Measurements from ENCODE around the gene POLR2J. TPM values are rescaled to one million over a fixed set of nuclear protein-coding genes. Genes with fewer than 3 reads are reported as not detected.
"Not testable (repeated sequence)": the region's sequence is repeated elsewhere in the genome, so short reads cannot be mapped to it uniquely, and the experiment has no call there.

The POLR2J gene
- total RNA-seq, 1 donor from 2014 or later, result 37.1 TPM

GRCh38 chr7:102479209-102479584 is 475 bp upstream of the POLR2J start:
- not testable (repeated sequence) for H3K4me1 Mint-ChIP-seq; H3K4me3 Mint-ChIP-seq; H3K9me3 Mint-ChIP-seq; H3K36me3 Mint-ChIP-seq; H3K27me3 Mint-ChIP-seq (ENCODE audit: low read depth); H3K27ac Mint-ChIP-seq; DNase-seq (ENCODE audit: low spot score in 2 of 2, unreplicated experiment in 2 of 2)

DNA sequence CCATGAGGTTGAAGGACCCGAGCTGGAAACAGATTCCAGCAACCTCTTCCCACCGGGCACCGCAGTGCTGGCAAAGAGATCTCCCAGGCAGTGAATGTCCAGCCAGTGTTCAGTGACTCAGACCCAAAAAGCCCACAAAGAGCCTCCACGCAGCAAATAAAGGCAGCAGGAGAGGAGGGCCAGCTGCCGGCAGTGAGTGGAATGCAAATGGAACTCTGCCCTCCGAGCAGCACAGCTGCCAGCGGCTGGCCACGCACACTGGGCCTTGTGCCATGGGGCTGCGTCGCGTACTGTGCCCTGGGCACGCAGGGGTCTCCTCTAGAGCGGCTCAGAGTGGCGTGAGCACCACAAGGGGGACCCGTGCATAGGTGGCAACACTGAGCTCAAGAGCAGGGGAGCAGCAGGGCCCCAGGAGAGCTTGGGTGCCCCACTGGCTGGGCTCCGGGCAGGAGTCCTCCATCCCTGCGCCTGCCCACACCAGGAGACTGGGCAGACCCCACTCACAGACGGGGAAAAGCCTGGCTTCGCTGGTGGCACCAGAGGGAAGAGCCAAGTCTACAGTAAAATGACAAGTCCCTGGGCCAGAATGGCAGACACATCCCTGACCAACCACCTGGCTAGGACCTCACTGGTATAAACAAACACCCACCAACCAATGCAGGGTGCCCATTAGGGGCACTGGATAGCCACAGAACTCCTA is 3.8 kb downstream of the POLR2J start:
- DNase-seq (ENCODE audit: low spot score in 2 of 2, unreplicated experiment in 2 of 2), result peak in 1 of 2 experiments; percentile 25
- not testable (repeated sequence) for H3K4me1 Mint-ChIP-seq; H3K4me3 Mint-ChIP-seq; H3K27ac Mint-ChIP-seq; H3K27me3 Mint-ChIP-seq (ENCODE audit: low read depth); H3K36me3 Mint-ChIP-seq; H3K9me3 Mint-ChIP-seq

DNA sequence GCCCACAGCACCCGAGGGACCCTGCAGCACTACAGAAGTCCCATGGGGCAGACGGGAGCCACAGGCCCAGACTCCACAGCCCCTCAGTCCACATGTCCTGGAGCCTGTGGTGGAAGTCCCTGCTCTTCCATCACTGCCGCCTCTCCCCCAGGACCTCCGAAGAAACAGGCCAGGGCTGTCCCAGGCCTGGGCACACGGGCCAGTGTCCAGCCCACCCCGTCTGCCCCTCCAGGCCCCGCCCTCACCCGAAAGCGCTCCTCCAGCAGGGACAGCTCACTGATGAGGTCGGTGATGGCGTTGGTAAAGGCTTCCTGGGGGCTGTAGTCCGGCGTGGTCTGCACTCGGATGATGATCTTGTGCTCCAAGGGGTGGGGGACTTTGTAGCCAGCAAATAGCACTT is 4.6 kb downstream of the POLR2J start:
- DNase-seq (ENCODE audit: low spot score in 2 of 2, unreplicated experiment in 2 of 2); H3K4me1 Mint-ChIP-seq; H3K4me3 Mint-ChIP-seq; H3K27me3 Mint-ChIP-seq (ENCODE audit: low read depth); H3K36me3 Mint-ChIP-seq; H3K9me3 Mint-ChIP-seq; H3K27ac Mint-ChIP-seq: not testable (repeated sequence)

- H3K27me3 Mint-ChIP-seq (ENCODE audit: low read depth), result no peaks in the 10 kb centered on the region
- peak in 1 of 2 experiments; percentile 25 for DNase-seq (ENCODE audit: low spot score in 2 of 2, unreplicated experiment in 2 of 2)
Measured at GRCh38 chr7:102473271-102473991, 5.3 kb downstream of the POLR2J start.

DNA sequence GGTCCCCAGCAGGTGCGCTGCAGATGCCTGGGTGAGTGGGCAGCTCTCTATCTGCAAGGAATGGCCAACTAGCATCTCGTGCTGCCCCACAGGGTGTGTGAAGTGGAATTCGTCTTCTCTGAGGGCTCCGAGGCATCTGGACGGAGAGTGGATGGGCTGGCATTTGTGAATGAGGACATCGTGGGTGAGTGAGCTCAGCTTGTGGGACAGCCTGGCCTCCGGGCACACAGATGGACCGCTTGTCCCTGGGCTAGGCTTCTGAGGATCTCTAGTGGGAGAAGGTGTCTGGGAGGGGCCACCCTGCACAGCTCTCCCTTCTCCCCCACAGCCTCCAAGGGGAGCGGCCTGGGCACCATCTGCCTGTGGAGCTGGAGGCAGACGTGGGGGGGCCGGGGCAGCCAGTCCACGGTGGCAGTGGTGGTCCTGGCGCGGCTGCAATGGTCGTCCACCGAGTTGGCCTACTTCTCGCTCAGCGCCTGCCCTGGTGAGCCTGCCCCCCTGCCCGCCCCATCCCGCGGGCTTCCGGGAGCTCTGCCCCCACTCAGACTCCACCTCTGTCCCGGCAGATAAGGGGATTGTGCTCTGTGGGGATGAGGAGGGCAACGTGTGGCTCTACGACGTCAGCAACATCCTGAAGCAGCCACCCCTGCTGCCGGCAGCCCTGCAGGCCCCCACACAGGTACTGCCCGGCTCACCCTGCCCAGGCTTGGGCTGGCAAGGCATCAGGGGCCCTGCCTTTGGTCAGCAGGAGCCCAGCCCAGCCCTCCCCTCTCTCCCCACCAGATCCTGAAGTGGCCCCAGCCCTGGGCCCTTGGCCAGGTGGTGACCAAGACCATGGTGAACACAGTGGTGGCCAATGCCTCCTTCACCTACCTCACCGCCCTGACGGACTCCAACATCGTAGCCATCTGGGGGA is 6.3 kb downstream of the POLR2J start:
- H3K27me3 Mint-ChIP-seq (ENCODE audit: low read depth), result no peaks in the 10 kb centered on the region
- H3K27ac Mint-ChIP-seq, result no peak overlapping the region
- H3K4me3 Mint-ChIP-seq, result no peak overlapping the region
- no peaks in the 10 kb centered on the region for H3K9me3 Mint-ChIP-seq
- peak in 1 of 2 experiments; percentile 35 for DNase-seq (ENCODE audit: low spot score in 2 of 2, unreplicated experiment in 2 of 2)
- TF ChIP-seq CTCF (IDR thresholded peaks at IDR 0.05; ENCODE audit: unreplicated experiment), result no peak
- H3K36me3 Mint-ChIP-seq, result no peaks in the 10 kb centered on the region
- no peaks in the 10 kb centered on the region for H3K4me1 Mint-ChIP-seq

More at GRCh38 chr7:102473271-102473991, 5.3 kb downstream of the POLR2J start:
- no peak for TF ChIP-seq CTCF (IDR thresholded peaks at IDR 0.05; ENCODE audit: unreplicated experiment)
- Mint-ChIP-seq H3K4me3 (no peak overlapping the region), H3K9me3 (no peaks in the 10 kb centered on the region), H3K4me1 (no peaks in the 10 kb centered on the region), H3K36me3 (no peaks in the 10 kb centered on the region), H3K27ac (no peak overlapping the region)

- DNase-seq (ENCODE audit: low spot score in 2 of 2, unreplicated experiment in 2 of 2), result peak in 1 of 2 experiments; percentile 36
- H3K27me3 Mint-ChIP-seq (ENCODE audit: low read depth), result no peaks in the 10 kb centered on the region
- no peaks in the 10 kb centered on the region for H3K4me1 Mint-ChIP-seq
- H3K36me3 Mint-ChIP-seq, result no peaks in the 10 kb centered on the region
- no peaks in the 10 kb centered on the region for H3K9me3 Mint-ChIP-seq
- no peak for TF ChIP-seq CTCF (IDR thresholded peaks at IDR 0.05; ENCODE audit: unreplicated experiment)
- no peak overlapping the region for H3K27ac Mint-ChIP-seq
- no peak overlapping the region for H3K4me3 Mint-ChIP-seq
Measured at GRCh38 chr7:102471791-102472125, 7.0 kb downstream of the POLR2J start.

Data from mesothelial cell of epicardium (in vitro differentiated cells).